Kidney glomerular epithelial cell (primary cell): ENCODE results near the gene LSP1.

Experiments
- DNase-seq: peaks from one replicate; lab custom pipeline; 2025; lab: John Stamatoyannopoulos, UW

Gene LSP1

DNA sequence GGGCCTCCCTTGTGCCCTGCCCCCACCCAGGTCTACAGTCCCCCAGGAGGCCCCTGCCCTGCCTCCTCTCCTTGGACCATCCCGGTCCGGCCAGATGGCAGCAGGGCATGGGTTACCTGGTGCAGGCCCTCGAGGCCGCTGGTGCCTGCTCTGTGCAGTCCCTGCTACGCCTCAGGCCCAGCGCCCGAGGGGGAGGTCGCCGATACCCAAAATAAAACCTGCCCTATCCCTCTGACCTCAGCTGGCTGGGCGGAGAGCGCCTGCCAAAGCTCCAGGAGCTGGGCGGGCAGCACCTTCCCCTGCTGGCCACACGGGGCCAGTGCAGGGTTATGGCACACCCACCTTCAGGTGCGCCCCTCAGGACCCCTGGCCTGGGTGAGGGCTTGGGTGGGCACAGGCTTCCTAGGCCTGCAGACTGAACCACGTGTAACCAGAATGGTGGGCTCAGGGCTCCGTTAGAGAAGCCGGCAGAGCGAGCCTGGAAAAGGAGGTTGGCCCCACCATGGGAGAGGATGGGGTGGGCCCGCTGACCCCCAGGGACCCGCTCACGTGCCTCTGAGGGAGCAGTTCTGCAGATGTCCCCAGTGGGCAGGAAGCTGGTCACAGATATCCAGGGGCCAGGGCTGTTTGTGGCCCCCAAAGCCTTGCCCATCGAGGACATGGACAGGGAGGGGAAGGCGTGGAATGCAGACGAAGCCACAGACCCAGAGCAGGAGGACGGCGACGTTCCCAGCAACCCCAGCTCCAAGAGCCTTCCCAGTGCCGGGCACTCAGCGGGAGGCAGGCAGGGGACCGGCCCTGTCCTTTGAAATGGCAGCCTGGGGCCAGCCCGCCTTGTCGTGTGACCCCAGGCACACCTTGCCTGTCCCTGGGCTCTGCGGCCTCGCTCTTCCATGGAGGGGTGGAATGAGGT is 64.9 kb downstream of the LSP1 start:
- no peak for DNase-seq

- no peak for DNase-seq
Observed at GRCh38 chr11:1918436-1919315, 65.8 kb downstream of the LSP1 start.

GRCh38 chr11:1919391-1920127 is 66.7 kb downstream of the LSP1 start, which contains the start of gene TNNT3:
TNNT3 (plus strand) TSS chr11:1919703; CDS start chr11:1922875, 3,172 bp downstream.
- no peak for DNase-seq

- DNase-seq = no peak
Observed at GRCh38 chr11:1920128-1920908, 67.4 kb downstream of the LSP1 start.

GRCh38 chr11:1920909-1921573 is 68.2 kb downstream of the LSP1 start:
- DNase-seq = no peak

- DNase-seq = no peak
Observed at GRCh38 chr11:1921574-1922141, 68.8 kb downstream of the LSP1 start.

GRCh38 chr11:1922481-1923081 is 69.7 kb downstream of the LSP1 start:
- DNase-seq = no peak

DNA sequence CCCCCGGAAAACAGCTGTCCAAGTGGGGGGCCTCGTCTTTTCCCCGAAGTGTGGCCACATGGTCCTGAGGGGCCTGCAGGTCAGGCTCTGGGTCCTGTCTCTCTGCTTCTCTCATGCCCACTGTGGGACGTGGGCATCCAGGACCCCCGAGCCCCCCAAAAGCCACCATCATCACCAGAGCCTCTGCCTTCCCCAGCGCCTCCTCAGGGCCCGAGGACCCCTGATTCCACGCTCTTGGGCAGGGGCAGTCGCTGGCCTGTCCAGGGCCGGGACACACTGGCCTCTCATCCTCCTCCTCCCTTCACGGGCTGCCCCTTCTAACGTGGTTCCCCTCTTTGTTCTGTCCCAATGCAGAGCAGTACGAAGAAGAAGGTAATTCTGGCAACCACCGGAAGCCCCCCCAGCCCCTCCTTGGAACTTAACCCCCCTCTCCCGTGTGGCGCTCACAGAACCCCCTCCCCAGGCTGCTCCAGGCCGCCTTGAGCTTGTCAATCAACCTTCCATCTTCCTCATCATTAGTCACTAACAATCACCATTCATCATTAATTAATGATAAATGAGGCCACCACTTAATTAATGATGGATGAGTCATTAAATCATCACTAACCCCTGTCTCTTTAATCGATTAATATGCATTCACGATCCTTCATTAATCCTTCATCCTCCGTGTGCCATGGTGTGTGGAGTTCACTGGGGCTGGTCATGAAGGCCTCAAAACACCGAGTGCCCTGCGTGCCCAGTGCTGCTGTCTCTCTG is 70.5 kb downstream of the LSP1 start:
- no peak for DNase-seq

GRCh38 chr11:1924181-1924580 is 71.3 kb downstream of the LSP1 start:
- DNase-seq = peak; percentile 7

DNA sequence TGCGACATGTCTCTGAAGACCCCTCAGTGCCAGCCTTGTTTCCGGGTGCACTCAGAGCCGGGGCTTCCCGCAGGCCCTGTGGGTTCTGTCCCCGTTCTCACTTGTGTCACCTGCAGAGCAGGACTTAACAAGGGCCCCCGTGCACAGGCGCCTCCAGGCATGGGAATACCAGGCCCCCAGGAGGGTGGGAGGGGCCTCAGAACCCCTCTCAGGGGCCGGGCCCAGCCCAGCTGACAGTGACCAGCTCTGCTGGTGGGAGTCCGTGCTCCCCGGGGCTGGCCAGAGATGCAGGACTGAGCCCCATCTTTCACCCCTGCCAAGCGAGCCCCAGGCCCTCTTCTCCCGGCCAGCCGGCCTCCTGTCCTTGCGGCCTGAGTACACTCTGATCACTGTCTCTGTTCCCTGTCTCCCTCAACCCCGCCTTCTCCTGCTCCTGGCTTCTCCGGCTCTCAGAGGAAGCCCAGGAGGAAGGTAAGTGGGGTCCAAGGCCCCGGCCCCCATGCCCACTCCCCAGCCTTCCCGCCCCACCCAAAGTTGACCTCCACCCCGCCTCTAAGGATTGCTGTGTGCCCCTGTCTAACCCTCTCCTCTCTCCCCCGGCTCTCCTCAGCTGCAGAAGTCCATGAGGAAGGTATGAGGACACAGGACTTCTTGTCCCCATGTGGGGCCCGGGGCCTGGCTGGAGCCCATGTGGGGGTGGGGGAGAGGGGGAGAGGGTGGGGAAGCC is 71.9 kb downstream of the LSP1 start:
- DNase-seq = no peak

DNA sequence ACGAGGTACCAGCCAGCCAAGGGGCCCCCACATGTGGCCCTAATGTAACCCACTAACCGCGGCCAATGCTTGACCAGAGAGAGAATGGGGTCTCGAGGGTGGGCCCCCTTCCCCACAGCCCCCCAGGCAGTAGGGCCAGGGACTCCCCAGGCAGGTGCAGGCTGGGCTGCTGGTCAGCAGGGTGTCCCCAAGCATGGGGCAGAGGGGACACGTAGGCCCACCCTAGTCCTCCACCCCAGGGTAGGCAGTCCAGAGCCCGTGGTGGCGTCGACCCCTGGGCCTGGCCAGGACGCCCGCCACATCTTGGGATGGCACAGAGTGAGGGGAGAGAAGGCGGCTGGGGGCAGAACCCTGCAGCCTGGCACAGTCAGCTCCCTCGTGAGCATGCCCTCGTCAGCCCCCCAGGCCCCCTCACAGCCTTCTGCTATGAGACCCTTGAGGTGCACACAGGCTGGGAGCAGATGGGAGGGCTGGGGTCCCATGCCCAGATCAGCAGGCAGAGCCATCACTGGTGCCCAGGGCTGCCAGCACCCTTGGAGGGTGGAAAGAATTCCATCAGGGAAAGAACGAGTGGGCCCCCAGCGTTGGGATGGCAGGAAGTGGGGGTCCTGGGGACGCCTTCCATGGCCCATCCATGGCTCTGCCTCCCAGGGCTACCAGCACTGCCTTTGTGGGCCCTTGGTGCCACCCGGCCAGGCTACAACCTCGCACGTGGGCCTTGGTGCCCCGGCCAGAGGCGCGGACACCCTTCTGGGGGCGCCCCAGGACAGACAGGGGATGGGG is 72.7 kb downstream of the LSP1 start:
- no peak for DNase-seq

DNA sequence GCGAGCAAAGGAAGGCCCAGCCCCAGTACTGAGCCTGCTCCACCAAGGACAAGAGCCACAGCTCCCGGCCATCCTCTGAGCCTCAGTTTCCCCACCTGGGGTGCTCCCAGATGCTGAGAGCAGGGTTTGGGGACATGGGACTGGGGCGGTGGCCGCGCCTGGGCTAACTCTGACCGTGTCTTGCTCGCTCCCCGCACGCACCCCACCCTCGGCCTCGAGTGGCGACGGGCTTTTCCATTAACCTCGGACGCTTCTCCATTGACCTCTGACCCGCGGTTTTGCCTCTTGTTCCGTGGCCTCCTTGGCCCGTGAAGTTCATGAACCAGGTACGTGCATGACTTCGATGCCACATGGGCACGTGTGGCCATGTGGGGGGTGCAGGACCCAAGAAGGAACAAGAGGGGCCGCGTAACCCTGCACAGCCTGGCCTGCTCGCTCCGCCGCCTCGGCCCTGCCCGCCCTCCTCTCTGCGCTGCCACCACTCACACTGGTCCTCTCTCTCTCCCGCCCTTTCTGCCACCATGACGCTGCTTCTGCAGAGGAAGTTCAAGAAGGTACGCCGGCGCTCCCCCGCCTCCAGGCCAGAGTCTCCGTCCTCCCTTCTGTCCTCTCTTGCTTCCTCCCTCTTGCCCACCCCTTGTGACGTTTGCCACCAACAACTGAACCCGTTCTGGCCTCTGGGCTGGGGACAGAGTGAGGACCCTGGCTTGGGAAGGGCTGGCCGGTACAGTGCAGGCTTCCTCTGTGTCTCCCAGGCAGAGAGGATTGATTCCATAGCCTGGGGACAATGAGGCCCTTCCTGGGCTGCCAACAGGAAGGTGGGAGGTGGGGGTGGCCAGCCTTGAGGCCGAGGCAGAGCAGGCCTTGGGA is 73.5 kb downstream of the LSP1 start:
- no peak for DNase-seq

DNA sequence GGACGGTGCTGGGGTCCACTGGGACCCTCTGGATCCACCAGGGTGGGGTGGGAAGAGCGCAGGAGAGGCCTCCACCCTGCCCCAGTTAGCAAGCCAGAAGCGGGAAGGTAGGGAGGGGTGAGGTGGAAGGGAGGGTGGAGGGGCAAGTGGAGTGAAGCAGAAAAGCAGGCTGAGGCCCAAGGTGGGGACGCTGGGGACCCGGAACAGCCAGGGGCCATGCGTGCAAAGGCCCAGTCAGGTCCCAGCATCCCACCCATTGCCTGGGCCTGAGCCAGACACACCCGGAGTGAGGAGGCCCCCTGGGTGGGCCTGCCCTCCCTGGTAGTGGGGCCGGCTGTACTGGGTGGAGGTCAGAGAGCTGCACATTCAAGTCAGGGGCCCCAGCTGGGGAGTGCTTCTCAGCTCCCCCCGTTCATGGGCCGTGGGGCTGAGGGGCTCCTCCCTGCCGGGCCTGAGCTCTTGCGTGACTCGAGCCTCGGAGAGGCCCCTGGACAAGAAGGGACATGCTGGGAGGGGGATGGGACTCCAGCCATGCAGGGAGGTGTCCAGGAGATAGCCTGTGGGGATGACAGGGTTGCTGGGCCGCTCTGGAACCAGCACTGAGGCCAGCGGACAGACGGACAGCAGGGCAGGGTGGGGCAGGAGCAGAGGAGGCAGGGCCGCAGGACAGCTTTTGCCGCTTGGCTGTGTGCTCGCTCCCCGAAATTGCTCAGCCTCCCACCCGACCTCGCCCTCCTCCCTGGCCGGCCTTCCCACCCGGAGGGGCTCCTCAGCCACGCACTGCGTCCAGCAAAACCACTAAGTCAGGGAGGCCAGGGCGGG is 74.4 kb downstream of the LSP1 start:
- no peak for DNase-seq

DNA sequence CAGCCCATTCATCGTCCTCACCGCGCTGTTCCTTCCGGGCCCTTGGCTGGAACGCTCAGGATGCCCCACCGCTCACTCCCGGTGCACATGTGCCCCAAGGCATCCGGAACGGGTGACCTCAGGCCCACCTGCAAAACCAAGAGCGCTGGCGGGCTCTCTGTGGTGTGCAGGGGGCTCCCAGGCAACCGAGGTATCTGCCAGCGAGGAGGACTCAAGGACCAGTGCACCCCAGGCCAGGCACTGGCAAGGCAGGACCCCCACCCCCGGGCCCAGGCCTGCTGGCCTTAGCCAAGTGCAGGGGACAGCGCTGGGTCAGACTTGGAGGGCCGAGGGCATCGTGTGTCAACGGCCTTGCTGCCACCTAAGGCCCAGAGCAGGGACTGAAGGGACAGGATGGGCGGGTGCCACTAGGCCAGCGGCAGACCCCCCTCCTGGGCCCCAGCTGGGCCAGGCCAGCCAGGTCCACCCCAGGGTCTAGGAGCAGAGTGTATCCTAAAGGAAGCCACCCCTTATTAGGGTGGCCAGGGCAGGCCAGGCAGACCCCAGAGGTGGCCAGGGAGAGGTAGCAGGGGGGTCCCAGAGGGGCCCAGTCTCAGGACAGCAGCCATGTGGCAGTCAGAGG is 75.1 kb downstream of the LSP1 start:
- no peak for DNase-seq

DNA sequence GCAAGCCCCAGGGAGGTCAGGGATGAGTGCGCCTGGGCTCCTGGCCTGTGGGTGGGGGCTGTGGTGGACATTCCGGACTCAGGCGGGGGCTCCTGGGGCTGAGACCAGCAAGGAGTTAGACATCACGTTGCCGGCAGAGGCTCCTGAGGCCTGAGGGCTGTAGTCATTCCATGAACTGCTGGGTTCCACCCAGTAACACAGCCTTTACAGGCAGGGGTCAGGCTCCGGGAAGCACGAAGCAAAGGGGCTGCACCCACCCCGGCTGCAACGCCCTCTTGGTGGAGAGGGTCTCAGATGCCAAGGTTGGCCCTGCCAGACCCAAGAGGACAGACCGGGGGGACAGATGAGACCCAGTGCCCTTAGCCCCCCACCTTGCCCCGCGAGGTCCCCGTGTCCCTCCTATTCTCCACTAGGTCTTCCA is 75.6 kb downstream of the LSP1 start:
- DNase-seq = no peak
